T-helper 1 cell (primary cell): ENCODE results near the gene AK4.

Experiments
- DNase-seq, 5 donors: peaks; one replicate each; pipeline ENCODE4 v3.0.0-alpha.2; 2012 to 2020

AK4 gene

GRCh38 chr1:65177457-65177856 is 29.5 kb downstream of the AK4 start:
- no peak for DNase-seq

- DNase-seq = no peak
Observed at GRCh38 chr1:65178235-65178634, 30.2 kb downstream of the AK4 start.

GRCh38 chr1:65179148-65179547 is 31.1 kb downstream of the AK4 start:
- no peak for DNase-seq

GRCh38 chr1:65180977-65181376 is 33.0 kb downstream of the AK4 start:
- no peak for DNase-seq

- DNase-seq = no peak
Observed at GRCh38 chr1:65182658-65183268, 34.8 kb downstream of the AK4 start.

- no peak for DNase-seq
Observed at GRCh38 chr1:65189576-65190115, 41.6 kb downstream of the AK4 start.

- DNase-seq = no peak
Observed at GRCh38 chr1:65190229-65190628, 42.2 kb downstream of the AK4 start.

- no peak for DNase-seq
Observed at GRCh38 chr1:65193129-65193695, 45.2 kb downstream of the AK4 start.

GRCh38 chr1:65195495-65196417 is 47.8 kb downstream of the AK4 start:
- DNase-seq = no peak

- DNase-seq = no peak
Observed at GRCh38 chr1:65196926-65197325, 48.9 kb downstream of the AK4 start.

- DNase-seq = no peak
Observed at GRCh38 chr1:65197636-65198035, 49.6 kb downstream of the AK4 start.

- DNase-seq = no peak
Observed at GRCh38 chr1:65198096-65198495, 50.1 kb downstream of the AK4 start.

GRCh38 chr1:65200411-65200810 is 52.4 kb downstream of the AK4 start:
- no peak for DNase-seq

- no peak for DNase-seq
Observed at GRCh38 chr1:65206836-65207235, 58.8 kb downstream of the AK4 start.

- no peak for DNase-seq
Observed at GRCh38 chr1:65207317-65207716, 59.3 kb downstream of the AK4 start.

- no peak for DNase-seq
Observed at GRCh38 chr1:65208563-65208973, 60.6 kb downstream of the AK4 start.

GRCh38 chr1:65209005-65209885 is 61.2 kb downstream of the AK4 start:
- peak in 1 of 5 donors; percentile 21 for DNase-seq

GRCh38 chr1:65210325-65210724 is 62.3 kb downstream of the AK4 start:
- no peak for DNase-seq

GRCh38 chr1:65211331-65211730 is 63.3 kb downstream of the AK4 start:
- DNase-seq = no peak

GRCh38 chr1:65213271-65214023 is 65.4 kb downstream of the AK4 start:
- DNase-seq = no peak

GRCh38 chr1:65214340-65215027 is 66.5 kb downstream of the AK4 start:
- no peak for DNase-seq
